ENCODE data around the gene ARSG.

Gene ARSG

DNA sequence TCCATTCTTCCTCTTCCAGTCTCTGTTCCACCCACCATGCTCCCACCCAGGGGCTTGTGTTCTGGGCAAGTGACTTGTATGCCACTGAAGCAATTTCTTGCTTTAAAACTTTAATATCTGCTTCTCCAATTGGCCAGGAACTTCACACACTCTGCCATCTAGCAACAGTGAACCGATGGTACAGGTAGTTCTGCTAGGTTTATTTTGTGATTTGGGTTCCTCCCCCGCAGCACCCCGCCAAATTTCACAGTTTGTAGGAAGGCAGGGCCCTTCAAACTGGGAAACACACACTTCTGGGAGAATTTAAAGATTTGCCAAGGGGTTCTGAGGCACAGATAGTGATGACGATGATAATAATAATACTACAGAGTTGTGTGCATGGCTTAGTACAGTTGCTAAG, 3.3 kb downstream of the ARSG start:
- H3K27me3 ChIP-seq (ENCODE audit: control insufficient read depth, insufficient read depth, low read length) = peaks cover 27% of the 10 kb centered on the region
- H3K4me3 ChIP-seq (ENCODE audit: low read depth, low read length) = 0 out of 2 replicates have a peak overlapping the region, but pooled peaks have one; percentile 10
- peak overlapping the region; percentile 78 for H3K27ac ChIP-seq (ENCODE audit: low read depth, low read length)
- H3K36me3 ChIP-seq (ENCODE audit: control insufficient read depth, insufficient read depth, low read length) = no peaks in the 10 kb centered on the region
- peaks cover 49% of the 10 kb centered on the region for H3K4me1 ChIP-seq (ENCODE audit: control insufficient read depth, insufficient read depth, low read length)
- H3K9me3 ChIP-seq (ENCODE audit: control insufficient read depth, insufficient read depth, low read length) = no peaks in the 10 kb centered on the region
- H3K9ac ChIP-seq (ENCODE audit: low read depth, low read length) = no peak overlapping the region

DNA sequence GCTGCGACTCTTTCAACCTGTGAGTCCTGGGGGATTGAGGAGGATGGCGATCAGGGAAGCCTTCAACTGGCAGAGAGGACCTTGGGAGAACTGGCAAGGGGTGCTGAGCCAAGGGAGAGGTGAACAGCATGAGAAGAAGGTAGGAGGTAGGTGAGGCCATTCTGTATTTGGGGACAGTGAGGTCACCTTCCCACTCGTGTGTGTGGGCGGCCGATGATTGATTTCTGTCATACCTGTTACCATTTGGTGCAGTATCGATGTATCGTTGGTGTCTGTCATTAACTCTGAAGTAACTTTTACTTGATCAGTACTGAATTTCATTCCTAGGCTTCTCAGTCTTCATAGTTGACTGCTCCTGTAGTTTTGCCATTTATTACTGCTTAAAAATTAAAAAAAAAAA, 3.8 kb downstream of the ARSG start:
- no peak overlapping the region for H3K27ac ChIP-seq (ENCODE audit: low read depth, low read length)
- H3K9ac ChIP-seq (ENCODE audit: low read depth, low read length) = no peak overlapping the region
- no peaks in the 10 kb centered on the region for H3K9me3 ChIP-seq (ENCODE audit: control insufficient read depth, insufficient read depth, low read length)
- peaks cover 45% of the 10 kb centered on the region for H3K4me1 ChIP-seq (ENCODE audit: control insufficient read depth, insufficient read depth, low read length)
- no peak overlapping the region for H3K4me3 ChIP-seq (ENCODE audit: low read depth, low read length)
- H3K36me3 ChIP-seq (ENCODE audit: control insufficient read depth, insufficient read depth, low read length) = no peaks in the 10 kb centered on the region
- H3K27me3 ChIP-seq (ENCODE audit: control insufficient read depth, insufficient read depth, low read length) = peaks cover 23% of the 10 kb centered on the region

DNA sequence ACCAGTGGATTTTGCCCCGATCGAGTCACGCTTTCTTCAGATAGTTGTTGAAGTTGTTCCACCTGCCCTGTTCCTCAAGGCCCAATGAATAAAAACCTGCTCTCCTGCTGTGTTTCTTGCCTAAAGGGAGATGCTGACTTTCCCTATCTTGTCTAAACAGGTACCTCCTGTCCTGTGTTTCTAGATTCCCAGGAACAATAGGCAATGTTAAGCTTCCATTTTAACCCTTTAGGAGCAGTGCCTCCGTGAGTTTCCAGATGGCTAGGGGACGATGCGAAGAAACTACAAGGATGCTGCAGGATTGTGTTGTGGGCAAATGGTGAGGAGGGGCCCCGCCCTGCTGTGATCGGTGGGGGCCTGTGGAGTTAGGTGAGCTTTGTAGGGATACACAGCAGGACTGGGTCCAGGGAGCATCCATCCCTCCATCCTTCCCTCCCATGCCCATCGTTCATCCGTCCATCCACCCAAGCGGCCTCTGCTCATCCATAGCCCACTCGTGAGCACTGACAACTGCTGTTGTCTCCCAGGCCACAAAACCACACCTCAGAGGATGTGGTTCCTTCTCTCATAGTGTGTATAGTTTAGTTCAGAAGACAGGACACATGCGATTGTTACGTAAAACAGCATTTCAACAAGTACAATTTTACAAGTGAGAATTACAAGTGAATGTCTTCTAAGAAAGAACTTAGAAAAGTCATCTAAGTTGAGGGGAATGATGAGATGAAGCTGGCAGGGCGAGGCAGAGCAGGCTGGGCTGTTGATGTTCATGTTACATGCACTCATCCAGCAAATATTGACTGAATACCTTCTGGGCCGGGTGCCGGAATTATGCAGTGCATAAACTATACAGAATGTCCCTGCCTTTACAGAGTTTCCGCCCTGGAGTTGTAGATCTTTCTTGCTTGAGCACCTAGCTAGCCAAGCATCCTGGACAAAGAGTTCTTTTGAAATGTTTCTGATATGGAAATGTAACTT, 5.2 kb downstream of the ARSG start:
- H3K27ac ChIP-seq (ENCODE audit: low read depth, low read length) = no peak overlapping the region
- peaks cover 14% of the 10 kb centered on the region for H3K27me3 ChIP-seq (ENCODE audit: control insufficient read depth, insufficient read depth, low read length)
- H3K4me3 ChIP-seq (ENCODE audit: low read depth, low read length) = no peak overlapping the region
- no peaks in the 10 kb centered on the region for H3K9me3 ChIP-seq (ENCODE audit: control insufficient read depth, insufficient read depth, low read length)
- peaks cover 48% of the 10 kb centered on the region for H3K4me1 ChIP-seq (ENCODE audit: control insufficient read depth, insufficient read depth, low read length)
- no peaks in the 10 kb centered on the region for H3K36me3 ChIP-seq (ENCODE audit: control insufficient read depth, insufficient read depth, low read length)
- H3K9ac ChIP-seq (ENCODE audit: low read depth, low read length) = no peak overlapping the region

DNA sequence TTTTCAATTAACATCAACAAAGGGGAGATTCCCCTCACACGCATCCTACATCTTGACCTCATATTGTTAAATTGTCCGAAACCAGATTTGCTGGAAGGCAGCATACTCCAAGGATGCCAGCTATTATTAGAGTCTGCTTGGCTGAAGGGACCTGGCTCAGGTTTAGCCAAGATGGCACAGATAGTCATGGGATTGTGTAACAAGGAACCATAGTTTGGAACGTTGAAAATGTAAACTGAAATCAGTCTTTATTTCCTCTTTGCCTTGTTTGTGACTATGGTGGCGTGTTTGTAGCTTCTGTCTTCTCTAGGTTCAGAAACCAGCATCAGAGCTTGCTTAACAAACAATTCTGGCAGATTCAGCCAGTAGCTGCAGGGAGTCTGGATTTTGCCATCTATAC, 5.9 kb downstream of the ARSG start:
- Histone ChIP-seq H3K36me3 (ENCODE audit: control insufficient read depth, insufficient read depth, low read length) (no peaks in the 10 kb centered on the region), H3K9me3 (ENCODE audit: control insufficient read depth, insufficient read depth, low read length) (no peaks in the 10 kb centered on the region), H3K9ac (ENCODE audit: low read depth, low read length) (no peak overlapping the region), H3K4me3 (ENCODE audit: low read depth, low read length) (no peak overlapping the region), H3K4me1 (ENCODE audit: control insufficient read depth, insufficient read depth, low read length) (peaks cover 54% of the 10 kb centered on the region), H3K27ac (ENCODE audit: low read depth, low read length) (no peak overlapping the region), H3K27me3 (ENCODE audit: control insufficient read depth, insufficient read depth, low read length) (peaks cover 14% of the 10 kb centered on the region)

DNA sequence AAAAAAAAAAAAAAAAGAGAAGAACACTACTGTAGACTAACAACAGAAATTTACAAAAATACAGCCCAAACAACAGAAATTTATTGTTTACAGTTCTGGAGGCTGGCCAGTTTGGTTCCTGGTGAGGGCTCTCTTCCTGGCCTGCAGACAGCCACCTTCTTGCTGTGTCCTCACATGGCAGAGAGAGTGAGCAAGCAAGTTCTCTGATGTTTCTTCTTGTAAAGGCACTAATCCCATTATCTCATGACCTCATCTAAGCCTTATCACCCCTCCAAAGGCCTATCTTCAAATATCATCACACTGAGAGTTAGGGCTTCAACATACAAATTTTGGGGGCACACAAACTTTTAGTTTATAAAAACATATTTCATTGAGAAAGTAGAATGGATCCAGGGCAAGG, 7.3 kb downstream of the ARSG start:
- H3K9me3 ChIP-seq (ENCODE audit: control insufficient read depth, insufficient read depth, low read length) = no peaks in the 10 kb centered on the region
- no peak overlapping the region for H3K4me3 ChIP-seq (ENCODE audit: low read depth, low read length)
- H3K9ac ChIP-seq (ENCODE audit: low read depth, low read length) = no peak overlapping the region
- H3K4me1 ChIP-seq (ENCODE audit: control insufficient read depth, insufficient read depth, low read length) = peaks cover 47% of the 10 kb centered on the region
- H3K27ac ChIP-seq (ENCODE audit: low read depth, low read length) = no peak overlapping the region
- H3K27me3 ChIP-seq (ENCODE audit: control insufficient read depth, insufficient read depth, low read length) = peaks cover under 1% of the 10 kb centered on the region; the same call in 1 of the 2 replicates
- no peaks in the 10 kb centered on the region for H3K36me3 ChIP-seq (ENCODE audit: control insufficient read depth, insufficient read depth, low read length)

DNA sequence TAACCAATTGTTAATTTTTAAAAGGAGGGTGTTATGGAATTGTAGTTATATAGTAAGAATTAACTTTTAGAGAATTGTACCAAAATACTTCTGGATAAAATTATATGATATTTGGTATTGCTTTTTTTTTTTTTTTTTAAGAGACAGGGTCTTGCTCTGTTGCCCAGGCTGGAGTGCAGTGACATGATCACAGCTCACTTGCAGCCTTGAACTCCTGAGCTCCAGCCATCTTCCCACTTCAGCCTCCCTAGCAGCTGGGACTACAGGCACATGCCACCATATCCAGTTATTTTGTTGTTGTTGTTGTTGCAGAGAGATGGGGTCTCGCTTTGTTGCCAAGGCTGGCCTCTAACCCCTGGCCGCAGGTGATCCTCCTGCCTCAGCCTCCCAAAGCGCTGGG, 8.5 kb downstream of the ARSG start:
- no peaks in the 10 kb centered on the region for H3K9me3 ChIP-seq (ENCODE audit: control insufficient read depth, insufficient read depth, low read length)
- H3K36me3 ChIP-seq (ENCODE audit: control insufficient read depth, insufficient read depth, low read length) = no peaks in the 10 kb centered on the region
- no peak overlapping the region for H3K9ac ChIP-seq (ENCODE audit: low read depth, low read length)
- no peak overlapping the region for H3K4me3 ChIP-seq (ENCODE audit: low read depth, low read length)
- no peaks in the 10 kb centered on the region for H3K27me3 ChIP-seq (ENCODE audit: control insufficient read depth, insufficient read depth, low read length)
- H3K27ac ChIP-seq (ENCODE audit: low read depth, low read length) = no peak overlapping the region
- peaks cover 35% of the 10 kb centered on the region for H3K4me1 ChIP-seq (ENCODE audit: control insufficient read depth, insufficient read depth, low read length)

DNA sequence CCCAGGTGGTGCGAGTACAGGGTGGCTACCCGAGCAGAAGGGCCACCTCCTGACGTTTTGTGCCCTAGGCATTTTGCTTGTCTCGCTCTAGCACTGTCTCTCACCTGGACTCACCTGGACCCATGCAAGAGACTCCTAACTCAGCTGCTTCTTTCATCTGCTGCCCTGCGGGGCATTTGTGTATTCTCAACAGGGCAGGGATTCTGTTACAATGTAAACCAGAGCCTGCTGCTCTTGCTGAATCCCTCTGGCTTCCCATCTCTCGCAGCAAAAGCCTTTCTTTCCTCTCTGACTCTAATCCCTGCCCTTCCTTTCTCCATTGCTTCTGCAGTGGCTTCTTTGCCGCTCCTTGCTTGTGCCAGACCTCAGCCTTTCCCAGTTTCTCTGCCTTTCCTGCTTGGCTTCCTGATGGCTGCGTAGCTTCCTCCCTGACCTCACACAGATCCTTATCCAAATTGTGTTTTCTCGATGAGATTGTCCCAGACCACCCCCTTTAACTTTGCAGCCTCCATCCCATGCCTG, 10.2 kb downstream of the ARSG start:
- Histone ChIP-seq H3K9ac (ENCODE audit: low read depth, low read length) (no peak overlapping the region), H3K27me3 (ENCODE audit: control insufficient read depth, insufficient read depth, low read length) (no peaks in the 10 kb centered on the region), H3K4me3 (ENCODE audit: low read depth, low read length) (no peak overlapping the region), H3K27ac (ENCODE audit: low read depth, low read length) (peak overlapping the region; percentile 26), H3K4me1 (ENCODE audit: control insufficient read depth, insufficient read depth, low read length) (peaks cover 25% of the 10 kb centered on the region), H3K36me3 (ENCODE audit: control insufficient read depth, insufficient read depth, low read length) (no peaks in the 10 kb centered on the region), H3K9me3 (ENCODE audit: control insufficient read depth, insufficient read depth, low read length) (no peaks in the 10 kb centered on the region)

DNA sequence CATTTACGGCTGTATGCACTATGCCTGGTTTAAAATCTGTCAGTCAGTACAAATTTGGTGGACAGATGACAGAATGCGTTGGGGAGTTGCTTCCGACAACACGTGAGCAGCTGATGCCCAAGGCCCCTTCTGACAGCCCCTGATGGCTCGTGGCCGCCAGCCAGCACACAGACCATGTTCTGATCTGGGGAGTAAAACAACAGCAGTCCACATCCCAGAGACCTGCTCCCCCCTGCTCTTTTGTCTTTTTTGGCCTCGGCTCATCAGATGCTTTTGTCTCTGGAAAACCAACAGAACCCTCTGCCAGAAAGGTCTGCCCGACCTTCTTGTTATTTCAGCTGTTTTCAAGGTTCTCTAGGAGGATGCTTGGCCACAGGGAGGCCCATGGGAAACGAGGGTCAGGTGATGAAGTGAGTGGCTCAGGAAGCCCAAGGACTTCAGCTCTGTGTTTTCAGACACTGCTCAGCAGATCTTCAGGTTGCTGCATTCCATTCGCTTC, 10.8 kb downstream of the ARSG start:
- Histone ChIP-seq H3K4me1 (ENCODE audit: control insufficient read depth, insufficient read depth, low read length) (peaks cover 19% of the 10 kb centered on the region), H3K36me3 (ENCODE audit: control insufficient read depth, insufficient read depth, low read length) (no peaks in the 10 kb centered on the region), H3K27ac (ENCODE audit: low read depth, low read length) (no peak overlapping the region), H3K4me3 (ENCODE audit: low read depth, low read length) (no peak overlapping the region), H3K9me3 (ENCODE audit: control insufficient read depth, insufficient read depth, low read length) (no peaks in the 10 kb centered on the region), H3K27me3 (ENCODE audit: control insufficient read depth, insufficient read depth, low read length) (no peaks in the 10 kb centered on the region), H3K9ac (ENCODE audit: low read depth, low read length) (no peak overlapping the region)

DNA sequence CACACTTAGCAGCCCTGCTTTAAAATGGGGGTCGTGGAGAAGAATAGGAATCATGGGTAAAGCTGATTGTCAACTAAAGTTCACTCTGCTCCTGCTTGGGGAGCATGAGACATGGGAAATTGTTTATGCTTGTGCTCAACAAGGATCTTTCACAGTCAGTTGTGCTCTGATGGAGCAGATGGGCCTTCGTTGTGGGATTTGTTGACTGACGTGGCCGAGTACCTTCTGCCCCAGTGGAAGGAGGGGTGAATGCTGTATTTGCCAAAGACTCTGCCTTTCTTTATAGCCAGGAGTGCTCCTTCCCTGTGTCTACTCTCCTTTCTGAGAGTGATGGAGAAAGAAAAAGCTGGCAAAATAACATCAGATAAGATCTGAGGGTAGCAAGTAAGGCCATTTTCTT, 11.4 kb downstream of the ARSG start:
- H3K36me3 ChIP-seq (ENCODE audit: control insufficient read depth, insufficient read depth, low read length) = no peaks in the 10 kb centered on the region
- H3K4me3 ChIP-seq (ENCODE audit: low read depth, low read length) = no peak overlapping the region
- no peak overlapping the region for H3K9ac ChIP-seq (ENCODE audit: low read depth, low read length)
- no peaks in the 10 kb centered on the region for H3K9me3 ChIP-seq (ENCODE audit: control insufficient read depth, insufficient read depth, low read length)
- H3K27me3 ChIP-seq (ENCODE audit: control insufficient read depth, insufficient read depth, low read length) = no peaks in the 10 kb centered on the region
- no peak overlapping the region for H3K27ac ChIP-seq (ENCODE audit: low read depth, low read length)
- H3K4me1 ChIP-seq (ENCODE audit: control insufficient read depth, insufficient read depth, low read length) = peaks cover 18% of the 10 kb centered on the region; the same call in 1 of the 2 replicates

DNA sequence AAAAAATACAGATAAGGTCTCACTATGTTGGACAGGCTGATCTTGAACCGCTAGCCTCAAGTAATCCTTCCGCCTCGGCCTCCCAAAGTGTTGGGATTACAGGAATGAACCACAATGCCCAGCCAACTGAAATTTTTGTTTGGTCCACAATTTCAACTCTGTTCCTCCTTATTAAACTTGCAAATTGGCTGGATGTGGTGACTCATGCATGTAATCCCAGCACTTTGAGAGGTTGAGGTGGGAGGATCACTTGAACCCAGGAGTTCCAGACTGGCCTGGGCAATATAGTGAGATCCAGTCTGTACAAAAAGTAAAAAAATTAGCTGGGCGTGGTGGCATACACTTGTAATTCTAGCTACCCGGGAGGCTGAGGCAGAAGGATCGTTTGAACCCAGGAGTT, 13.4 kb downstream of the ARSG start:
- Histone ChIP-seq H3K4me1 (ENCODE audit: control insufficient read depth, insufficient read depth, low read length) (peaks cover 18% of the 10 kb centered on the region; the same call in 1 of the 2 replicates), H3K9ac (ENCODE audit: low read depth, low read length) (no peak overlapping the region), H3K36me3 (ENCODE audit: control insufficient read depth, insufficient read depth, low read length) (no peaks in the 10 kb centered on the region), H3K27ac (ENCODE audit: low read depth, low read length) (no peak overlapping the region), H3K4me3 (ENCODE audit: low read depth, low read length) (no peak overlapping the region), H3K9me3 (ENCODE audit: control insufficient read depth, insufficient read depth, low read length) (no peaks in the 10 kb centered on the region), H3K27me3 (ENCODE audit: control insufficient read depth, insufficient read depth, low read length) (no peaks in the 10 kb centered on the region)

DNA sequence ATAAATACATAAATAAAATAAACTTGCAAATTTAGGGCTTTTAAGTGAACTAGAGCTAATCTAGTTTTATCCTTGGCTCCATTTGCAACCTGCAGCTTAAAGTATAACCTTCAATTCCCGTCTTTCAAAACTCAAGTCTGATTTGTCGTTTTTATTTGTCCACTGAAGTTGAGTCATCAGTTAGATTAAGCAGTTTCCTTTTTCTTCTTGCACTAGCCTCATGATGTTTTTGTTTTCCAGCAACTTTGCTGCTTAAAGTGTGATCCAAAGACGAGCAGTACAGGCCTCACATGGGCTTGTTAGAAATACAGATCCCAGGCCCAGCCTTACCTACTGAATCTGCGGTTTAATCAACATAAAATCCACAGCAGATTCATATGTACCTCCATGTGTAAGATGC, 13.8 kb downstream of the ARSG start:
- no peak overlapping the region for H3K27ac ChIP-seq (ENCODE audit: low read depth, low read length)
- no peaks in the 10 kb centered on the region for H3K9me3 ChIP-seq (ENCODE audit: control insufficient read depth, insufficient read depth, low read length)

More for the DNA sequence above, 13.8 kb downstream of the ARSG start:
- peaks cover 18% of the 10 kb centered on the region; the same call in 1 of the 2 replicates for H3K4me1 ChIP-seq (ENCODE audit: control insufficient read depth, insufficient read depth, low read length)
- no peak overlapping the region for H3K4me3 ChIP-seq (ENCODE audit: low read depth, low read length)
- no peaks in the 10 kb centered on the region for H3K36me3 ChIP-seq (ENCODE audit: control insufficient read depth, insufficient read depth, low read length)
- H3K27me3 ChIP-seq (ENCODE audit: control insufficient read depth, insufficient read depth, low read length) = no peaks in the 10 kb centered on the region
- no peak overlapping the region for H3K9ac ChIP-seq (ENCODE audit: low read depth, low read length)

Measured in HUES48 (cell line).